CD14-positive monocyte (primary cell): Measurements from ENCODE around the gene ZNF837. TPM values are rescaled to one million over a fixed set of nuclear protein-coding genes. Genes with fewer than 3 reads are reported as not detected.
"Not testable (repeated sequence)": the region's sequence is repeated elsewhere in the genome, so short reads cannot be mapped to it uniquely, and the experiment has no call there.

Source experiments
- DNase-seq, 3 donors: peaks; one replicate each; pipeline ENCODE4 v3.0.0-alpha.2; 2011 to 2022
- H2AFZ ChIP-seq: 2 replicates; pipeline ENCODE4 v1.6.0; 2012; ENCODE audit warnings: mild to moderate bottlenecking, low read depth, low read length, inconsistent platforms; ENCODE audit not compliant: insufficient read depth, poor library complexity, severe bottlenecking
- H3K27ac ChIP-seq, 2 donors: 1 replicate in 1 of 2; 2 replicates in 1 of 2; pipeline ENCODE4 v1.5.1; 2012 to 2013; ENCODE audit warnings: low read length in 2 of 2, control low read depth in 1 of 2, inconsistent platforms in 1 of 2, low read depth in 1 of 2, mild to moderate bottlenecking in 1 of 2
- H3K27me3 ChIP-seq, 2 donors: one replicate each; pipeline versions ENCODE4 v1.6.0 to v1.6.1; 2011 to 2013; ENCODE audit warnings: low read length in 2 of 2; ENCODE audit not compliant: control insufficient read depth in 2 of 2, insufficient read depth in 2 of 2
- H3K36me3 ChIP-seq, 2 donors: replicated peaks in 1 of 2; 1 replicate in 1 of 2; 2 replicates in 1 of 2; pipeline versions ENCODE4 v1.5.1 to v1.6.1; 2012 to 2013; ENCODE audit warnings: low read length in 2 of 2, control low read depth in 1 of 2, inconsistent platforms in 1 of 2, mild to moderate bottlenecking in 1 of 2; ENCODE audit not compliant: insufficient read depth in 2 of 2, control insufficient read depth in 1 of 2
- H3K4me1 ChIP-seq, 2 donors: 1 replicate in 1 of 2; 2 replicates in 1 of 2; pipeline versions ENCODE4 v1.5.1 to v1.6.1; 2012 to 2013; ENCODE audit warnings: low read length in 2 of 2, control low read depth in 1 of 2, inconsistent platforms in 1 of 2, mild to moderate bottlenecking in 1 of 2, moderate library complexity in 1 of 2; ENCODE audit not compliant: insufficient read depth in 2 of 2, control insufficient read depth in 1 of 2
- H3K4me2 ChIP-seq: replicated peaks from 2 replicates; pipeline ENCODE3; 2012; ENCODE audit warnings: low read length, moderate library complexity, mild to moderate bottlenecking; ENCODE audit not compliant: poor library complexity, severe bottlenecking; ENCODE audit errors: extremely low read depth
- H3K4me3 ChIP-seq, 3 experiments: fragments of 200-600 bp in 1 of 3; sonication (generic) in 1 of 3; replicated peaks in 1 of 3; 1 replicate in 2 of 3; 2 replicates in 1 of 3; pipeline ENCODE4 v1.5.1; 2011 to 2013; ENCODE audit warnings: low read length in 3 of 3, mild to moderate bottlenecking in 3 of 3, control low read depth in 2 of 3, low read depth in 2 of 3, inconsistent platforms in 1 of 3, moderate library complexity in 1 of 3
- H3K79me2 ChIP-seq: 2 replicates; pipeline ENCODE4 v1.6.0; 2012; ENCODE audit warnings: mild to moderate bottlenecking, control low read depth, inconsistent platforms, low read length, moderate library complexity; ENCODE audit not compliant: insufficient read depth
- H3K9ac ChIP-seq: 2 replicates; pipeline ENCODE4 v1.6.0; 2017; ENCODE audit warnings: low read length, mild to moderate bottlenecking; ENCODE audit not compliant: insufficient read depth, poor library complexity, severe bottlenecking
- H3K9me3 ChIP-seq, 2 donors: replicated peaks in 1 of 2; 1 replicate in 1 of 2; 2 replicates in 1 of 2; pipeline versions ENCODE4 v1.5.1 to v1.6.1; 2012 to 2013; ENCODE audit warnings: low read length in 2 of 2, control low read depth in 1 of 2; ENCODE audit not compliant: control insufficient read depth in 1 of 2, insufficient read depth in 1 of 2
- H4K20me1 ChIP-seq: 2 replicates; pipeline ENCODE4 v1.6.0; 2012; ENCODE audit warnings: mild to moderate bottlenecking, low read length, control low read depth, moderate library complexity; ENCODE audit not compliant: insufficient read depth
- H3K27ac Mint-ChIP-seq, 7 donors: one replicate each; pipeline ENCODE4 v1.8.0; 2020; ENCODE audit warnings: mild to moderate bottlenecking in 7 of 7, mixed read lengths in 7 of 7, moderate library complexity in 6 of 7, inconsistent platforms in 2 of 7
- H3K27me3 Mint-ChIP-seq, 3 donors: one replicate each; pipeline ENCODE4 v1.8.0; 2021 to 2022; ENCODE audit warnings: low read depth in 3 of 3, mild to moderate bottlenecking in 3 of 3, mixed read lengths in 3 of 3, moderate library complexity in 3 of 3, inconsistent platforms in 1 of 3
- H3K36me3 Mint-ChIP-seq, 2 donors: one replicate each; pipeline ENCODE4 v1.8.0; 2020; ENCODE audit warnings: mixed read lengths in 2 of 2, inconsistent platforms in 1 of 2, mild to moderate bottlenecking in 1 of 2
- H3K4me1 Mint-ChIP-seq: one replicate; pipeline ENCODE4 v1.8.0; 2020; ENCODE audit warnings: mild to moderate bottlenecking, mixed read lengths
- H3K4me3 Mint-ChIP-seq, 2 donors: one replicate each; pipeline ENCODE4 v1.8.0; 2020; ENCODE audit warnings: mild to moderate bottlenecking in 2 of 2, mixed read lengths in 2 of 2, moderate library complexity in 1 of 2
- H3K9me3 Mint-ChIP-seq, 7 donors: one replicate each; pipeline ENCODE4 v1.8.0; 2020 to 2022; ENCODE audit warnings: mixed read lengths in 7 of 7, mild to moderate bottlenecking in 6 of 7, moderate library complexity in 6 of 7, inconsistent platforms in 2 of 7
- WGBS: methylation state at CpG from one replicate; pipeline ENCODE4 v1.1.5; 2013; ENCODE audit warnings: missing lambda C conversion rate; ENCODE audit not compliant: insufficient coverage; 5-methylcytosine and 5-hydroxymethylcytosine counted together
- intact Hi-C, 2 donors: fragments of 100-400 bp; cut with micrococcal nuclease; formaldehyde crosslinking; loops; one replicate each; pipeline versions ENCODE4 v1.15.0 to v1.15.1; 2023
- polyA plus RNA-seq, 3 donors: library from polyadenylated mRNA; depleted of rRNA in 1 of 3; unstranded in 2 of 3; stranded (reverse) in 1 of 3; fragments of 300-500 nt in 2 of 3; fragments of >200 nt in 1 of 3; fragmentation: Illumina TruSeq in 2 of 3; gene quantifications; 1 replicate in 2 of 3; 2 replicates in 1 of 3; pipeline ENCODE4 v1.2.3, GENCODE V29; 2012 to 2021
- TF ChIP-seq, protein P1 (sequence below): fragments of 200-600 bp; IDR thresholded peaks from one replicate; pipeline ENCODE4 v1.8.0; 2022; ENCODE audit warnings: antibody characterized with exemption, mild to moderate bottlenecking

ZNF837 gene
- polyA plus RNA-seq, 3 donors, result 0.13 to 0.72 (median 0.33) TPM

DNA sequence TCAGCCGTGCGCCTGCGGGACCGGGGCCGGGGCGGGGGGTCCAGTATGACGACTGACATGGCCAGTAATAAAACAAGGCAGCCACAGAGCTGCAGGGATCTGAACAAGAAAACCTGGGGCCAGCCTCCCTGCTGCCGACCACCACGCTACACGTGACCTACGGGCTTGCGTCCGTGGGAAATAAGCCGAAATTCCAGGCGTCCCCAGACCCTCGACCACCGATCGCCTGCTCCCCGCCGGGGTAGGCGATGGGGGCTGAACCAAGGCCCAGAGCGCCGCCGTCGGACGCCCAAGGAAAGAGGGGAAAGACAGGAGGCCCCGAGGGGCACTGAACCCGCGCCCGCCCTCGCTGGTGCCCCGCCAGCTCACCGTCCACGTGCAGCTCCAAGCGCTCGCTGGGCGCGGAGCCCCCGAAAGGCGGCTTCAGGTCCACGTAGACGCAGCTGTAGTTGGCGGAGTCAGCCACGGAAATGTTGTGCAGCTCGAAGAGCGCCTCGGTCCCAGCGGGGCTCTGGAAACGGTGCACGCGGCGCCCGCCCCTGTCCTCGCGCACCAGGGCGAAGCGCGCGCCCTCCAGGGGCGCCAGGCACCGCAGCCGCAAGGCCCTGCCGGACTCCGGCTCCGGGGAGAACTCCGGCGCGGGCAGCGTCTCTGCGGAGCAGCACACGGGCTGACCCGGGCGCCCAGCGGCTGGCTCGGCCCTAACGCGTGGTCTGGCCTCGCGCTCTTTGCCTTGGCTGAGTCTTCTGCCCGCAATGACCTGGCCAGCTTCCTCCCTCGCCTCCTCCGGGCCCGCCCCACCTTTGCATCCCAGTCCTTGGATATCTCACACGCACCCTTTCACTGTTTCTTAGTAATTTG lies 30.6 kb downstream of the ZNF837 start:
- no peak overlapping the region for H3K4me3 ChIP-seq

DNA sequence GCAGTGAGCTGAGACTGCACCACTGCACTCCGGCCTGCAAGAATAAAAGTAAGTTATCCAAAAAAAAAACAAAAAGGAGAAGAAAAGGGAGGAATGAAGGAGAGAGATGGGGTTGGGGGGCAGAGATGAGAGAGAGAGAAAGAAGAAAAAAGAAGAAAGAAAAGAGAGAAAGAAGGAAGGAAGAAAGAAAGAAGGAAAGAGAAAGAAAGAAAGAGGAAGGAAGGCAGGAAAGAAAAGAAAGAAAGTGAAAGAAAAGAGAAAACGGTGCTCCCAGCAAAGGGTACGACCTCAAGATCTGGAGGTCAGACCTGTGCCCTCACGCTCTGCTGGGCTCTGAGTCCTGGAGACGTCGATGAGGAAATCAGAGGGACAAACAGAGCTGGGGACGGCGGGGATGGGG lies 31.2 kb downstream of the ZNF837 start:
- Mint-ChIP-seq H3K27me3 (peaks cover 6 to 40% (median 17%) of the 10 kb centered on the region in 3 donors), H3K27ac (no peak overlapping the region), H3K4me3 (peak overlapping the region in 1 of 2 donors; percentile 68), H3K4me1 (peaks cover 30% of the 10 kb centered on the region), H3K9me3 (peaks cover 0 to 9% (median 4%) of the 10 kb centered on the region in 7 donors), H3K36me3 (peaks cover 13 to 18% of the 10 kb centered on the region in 2 donors)
- DNase-seq, result no peak
- Histone ChIP-seq H3K9me3 (no peaks in the 10 kb centered on the region), H4K20me1 (no peaks in the 10 kb centered on the region), H3K27me3 (peaks cover 0 to 26% of the 10 kb centered on the region in 2 donors), H3K4me1 (peaks cover 16 to 31% of the 10 kb centered on the region in 2 donors), H3K27ac (no peak overlapping the region), H3K36me3 (peaks cover 0 to 5% of the 10 kb centered on the region in 2 donors), H3K4me2 (no peak overlapping the region), H2AFZ (no peak overlapping the region), H3K79me2 (no peaks in the 10 kb centered on the region), H3K9ac (no peak overlapping the region), H3K4me3 (no peak overlapping the region)
- 68% methylated on average over 7 of the region's 8 CpGs for WGBS
- TF ChIP-seq, protein P1, sequence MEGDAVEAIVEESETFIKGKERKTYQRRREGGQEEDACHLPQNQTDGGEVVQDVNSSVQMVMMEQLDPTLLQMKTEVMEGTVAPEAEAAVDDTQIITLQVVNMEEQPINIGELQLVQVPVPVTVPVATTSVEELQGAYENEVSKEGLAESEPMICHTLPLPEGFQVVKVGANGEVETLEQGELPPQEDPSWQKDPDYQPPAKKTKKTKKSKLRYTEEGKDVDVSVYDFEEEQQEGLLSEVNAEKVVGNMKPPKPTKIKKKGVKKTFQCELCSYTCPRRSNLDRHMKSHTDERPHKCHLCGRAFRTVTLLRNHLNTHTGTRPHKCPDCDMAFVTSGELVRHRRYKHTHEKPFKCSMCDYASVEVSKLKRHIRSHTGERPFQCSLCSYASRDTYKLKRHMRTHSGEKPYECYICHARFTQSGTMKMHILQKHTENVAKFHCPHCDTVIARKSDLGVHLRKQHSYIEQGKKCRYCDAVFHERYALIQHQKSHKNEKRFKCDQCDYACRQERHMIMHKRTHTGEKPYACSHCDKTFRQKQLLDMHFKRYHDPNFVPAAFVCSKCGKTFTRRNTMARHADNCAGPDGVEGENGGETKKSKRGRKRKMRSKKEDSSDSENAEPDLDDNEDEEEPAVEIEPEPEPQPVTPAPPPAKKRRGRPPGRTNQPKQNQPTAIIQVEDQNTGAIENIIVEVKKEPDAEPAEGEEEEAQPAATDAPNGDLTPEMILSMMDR, result no peak
- intact Hi-C loops, result no loop called here

More for the DNA sequence above, 30.6 kb downstream of the ZNF837 start:
- no peak for DNase-seq
- Mint-ChIP-seq H3K4me3 (peak overlapping the region in 1 of 2 donors; percentile 30), H3K27ac (no peak overlapping the region), H3K36me3 (peaks cover 13 to 18% of the 10 kb centered on the region in 2 donors), H3K9me3 (peaks cover 0 to 9% (median 4%) of the 10 kb centered on the region in 7 donors), H3K27me3 (peaks cover 8 to 45% (median 18%) of the 10 kb centered on the region in 3 donors), H3K4me1 (peaks cover 30% of the 10 kb centered on the region)
- intact Hi-C loops, result no loop called here
- Histone ChIP-seq H3K4me2 (peak overlapping the region; percentile 4), H3K36me3 (peaks cover 0 to 5% of the 10 kb centered on the region in 2 donors), H4K20me1 (no peaks in the 10 kb centered on the region), H3K4me1 (peaks cover 16 to 31% of the 10 kb centered on the region in 2 donors), H2AFZ (no peak overlapping the region), H3K79me2 (no peaks in the 10 kb centered on the region), H3K9me3 (no peaks in the 10 kb centered on the region), H3K9ac (no peak overlapping the region), H3K27me3 (peaks cover 0 to 32% of the 10 kb centered on the region in 2 donors), H3K27ac (no peak overlapping the region)
- 63% methylated on average over 84 of the region's 84 CpGs for WGBS
- TF ChIP-seq, protein P1, result no peak

DNA sequence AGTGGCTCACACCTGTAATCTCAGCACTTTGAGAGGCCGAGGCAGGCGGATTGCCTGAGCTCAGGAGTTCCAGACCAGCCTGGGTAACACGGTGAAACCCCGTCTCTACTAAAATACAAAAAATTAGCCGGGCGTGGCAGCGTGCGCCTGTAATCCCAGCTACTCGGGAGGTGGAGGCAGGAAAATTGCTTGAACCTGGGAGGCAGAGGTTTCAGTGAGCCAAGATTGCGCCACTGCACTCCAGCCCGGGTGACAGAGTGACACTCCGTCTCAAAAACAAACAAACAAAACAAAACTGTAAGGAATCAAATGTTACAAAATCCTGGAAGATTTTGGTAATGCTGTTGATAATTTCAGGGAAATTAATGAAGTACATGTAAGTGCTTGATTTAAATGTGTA lies 32.8 kb downstream of the ZNF837 start:
- peak overlapping the region; percentile 93 to 98 for H3K4me3 Mint-ChIP-seq
- H3K79me2 ChIP-seq, H3K36me3 ChIP-seq, H4K20me1 ChIP-seq, DNase-seq, intact Hi-C loops, H3K9me3 ChIP-seq: not testable (repeated sequence)
- peaks cover 30% of the 10 kb centered on the region for H3K4me1 Mint-ChIP-seq
- peaks cover 13 to 18% of the 10 kb centered on the region in 2 donors for H3K36me3 Mint-ChIP-seq
- Histone ChIP-seq H3K4me2 (peak overlapping the region; percentile 98), H3K4me1 (peaks cover 16 to 31% of the 10 kb centered on the region in 2 donors), H3K4me3 (peak overlapping the region; percentile 62 to 89 (median 73)), H3K27me3 (peaks cover 0 to 26% of the 10 kb centered on the region in 2 donors), H3K27ac (peak overlapping the region in 1 of 2 donors; percentile 75), H2AFZ (peak overlapping the region; percentile 94), H3K9ac (peak overlapping the region; percentile 70)
- WGBS, result 31% methylated on average over 2 of the region's 12 CpGs
- peaks cover 0 to 13% (median 4%) of the 10 kb centered on the region in 7 donors for H3K9me3 Mint-ChIP-seq
- peak overlapping the region in 6 of 7 donors; percentile 55 to 88 (median 84) for H3K27ac Mint-ChIP-seq
- H3K27me3 Mint-ChIP-seq, result peaks cover 7 to 39% (median 16%) of the 10 kb centered on the region in 3 donors
